ENCODE measurements around the gene PXMP2. TPM values are rescaled to one million over a fixed set of nuclear protein-coding genes. Genes with fewer than 3 reads are reported as not detected.

Gene PXMP2
- total RNA-seq, 1 donor from 2014 or later, result 21.2 TPM

DNA sequence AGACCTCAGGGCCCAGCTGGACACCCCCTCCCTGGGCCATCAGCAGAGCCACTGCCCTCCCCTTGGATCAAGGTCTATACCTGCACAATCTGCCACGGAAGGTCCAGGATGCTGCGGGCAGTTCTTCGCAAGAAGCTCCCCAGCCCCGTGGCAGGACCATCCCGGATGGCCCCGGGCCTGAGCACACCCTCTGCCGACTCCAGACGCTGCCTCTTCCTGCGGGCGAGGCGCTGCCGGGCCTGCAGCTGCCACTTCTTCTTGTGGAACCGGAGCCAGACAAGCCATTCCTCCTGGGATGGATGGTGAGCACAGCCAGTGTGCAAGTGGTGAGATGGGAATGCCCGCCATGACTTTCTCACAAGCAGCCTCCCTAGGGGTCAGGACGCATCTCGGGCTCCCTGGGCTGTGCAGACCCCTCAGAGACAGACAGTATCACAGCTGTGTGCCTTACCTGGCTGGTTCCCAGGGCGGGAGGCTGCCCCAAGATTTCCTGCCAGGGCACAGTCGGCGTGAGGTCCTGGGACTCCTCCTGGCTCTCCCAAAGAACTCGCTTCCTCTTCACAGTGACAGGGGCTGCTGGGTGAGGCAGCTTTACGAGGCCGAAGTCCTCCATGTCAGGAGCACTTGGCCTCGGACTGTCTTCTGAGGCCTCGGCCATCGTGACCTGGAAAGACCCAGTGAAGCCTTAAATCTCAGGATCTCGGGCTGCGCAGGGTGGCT lies 38.0 kb upstream of the PXMP2 start:
- peaks cover 64% of the 10 kb centered on the region for H3K36me3 ChIP-seq

DNA sequence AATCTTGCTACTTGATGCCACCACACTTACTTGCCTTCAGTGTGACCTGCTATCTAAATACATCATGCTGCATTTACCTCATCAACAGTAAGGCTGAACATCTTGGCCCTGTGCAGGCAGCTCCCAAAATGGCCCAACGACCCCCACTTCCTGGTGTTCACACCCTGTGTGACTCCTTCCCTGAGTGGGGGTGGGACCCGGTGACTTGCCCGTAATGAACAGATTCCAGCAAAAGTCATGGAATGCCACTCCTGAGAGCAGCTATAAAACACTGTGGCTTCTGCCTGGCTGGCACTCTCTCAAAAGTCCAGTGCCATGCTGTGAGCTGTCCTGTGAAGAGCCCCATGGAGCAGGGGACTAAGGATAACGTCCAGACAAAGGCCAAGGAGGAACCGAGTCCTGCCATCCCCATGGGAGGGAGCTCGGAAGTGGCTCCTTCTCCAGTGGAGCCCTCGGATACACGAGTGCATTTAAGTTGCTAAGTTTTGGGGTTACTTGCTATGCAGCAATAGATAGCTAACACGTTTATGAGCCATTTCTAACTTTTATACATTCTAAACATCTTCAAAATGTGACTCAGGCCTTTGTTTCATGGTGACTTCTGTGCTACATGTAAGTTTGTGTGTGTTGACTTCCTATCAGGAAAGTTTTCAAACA lies 35.8 kb upstream of the PXMP2 start:
- H3K4me1 ChIP-seq, result no peaks in the 10 kb centered on the region
- H3K27me3 ChIP-seq, result no peaks in the 10 kb centered on the region
- intact Hi-C loops (cut with DNase I), result no loop called here
- H3K9me3 ChIP-seq, result no peaks in the 10 kb centered on the region
- TF ChIP-seq, protein P1, sequence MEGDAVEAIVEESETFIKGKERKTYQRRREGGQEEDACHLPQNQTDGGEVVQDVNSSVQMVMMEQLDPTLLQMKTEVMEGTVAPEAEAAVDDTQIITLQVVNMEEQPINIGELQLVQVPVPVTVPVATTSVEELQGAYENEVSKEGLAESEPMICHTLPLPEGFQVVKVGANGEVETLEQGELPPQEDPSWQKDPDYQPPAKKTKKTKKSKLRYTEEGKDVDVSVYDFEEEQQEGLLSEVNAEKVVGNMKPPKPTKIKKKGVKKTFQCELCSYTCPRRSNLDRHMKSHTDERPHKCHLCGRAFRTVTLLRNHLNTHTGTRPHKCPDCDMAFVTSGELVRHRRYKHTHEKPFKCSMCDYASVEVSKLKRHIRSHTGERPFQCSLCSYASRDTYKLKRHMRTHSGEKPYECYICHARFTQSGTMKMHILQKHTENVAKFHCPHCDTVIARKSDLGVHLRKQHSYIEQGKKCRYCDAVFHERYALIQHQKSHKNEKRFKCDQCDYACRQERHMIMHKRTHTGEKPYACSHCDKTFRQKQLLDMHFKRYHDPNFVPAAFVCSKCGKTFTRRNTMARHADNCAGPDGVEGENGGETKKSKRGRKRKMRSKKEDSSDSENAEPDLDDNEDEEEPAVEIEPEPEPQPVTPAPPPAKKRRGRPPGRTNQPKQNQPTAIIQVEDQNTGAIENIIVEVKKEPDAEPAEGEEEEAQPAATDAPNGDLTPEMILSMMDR (IDR thresholded peaks at IDR 0.05), result no peak
- H3K4me3 ChIP-seq, result no peak overlapping the region
- H3K36me3 ChIP-seq, result peaks cover 80% of the 10 kb centered on the region
- no peak for DNase-seq
- no peak for ATAC-seq
- H3K27ac ChIP-seq, result no peak overlapping the region

More for the DNA sequence above, 38.0 kb upstream of the PXMP2 start:
- DNase-seq, result no peak
- peak; percentile 23 for ATAC-seq
- intact Hi-C loops (cut with DNase I), result no loop called here
- no peak overlapping the region for H3K4me3 ChIP-seq
- no peaks in the 10 kb centered on the region for H3K9me3 ChIP-seq
- H3K27ac ChIP-seq, result no peak overlapping the region
- TF ChIP-seq, protein P1 (IDR thresholded peaks at IDR 0.05), result no peak
- H3K27me3 ChIP-seq, result no peaks in the 10 kb centered on the region
- H3K4me1 ChIP-seq, result no peaks in the 10 kb centered on the region

GRCh38 chr12:132653567-132654290 lies 33.7 kb upstream of the PXMP2 start:
- H3K9me3 ChIP-seq, result no peaks in the 10 kb centered on the region
- TF ChIP-seq, protein P1 (IDR thresholded peaks at IDR 0.05), result no peak
- no peaks in the 10 kb centered on the region for H3K4me1 ChIP-seq
- peaks cover 81% of the 10 kb centered on the region for H3K36me3 ChIP-seq
- no peak for ATAC-seq
- no peak overlapping the region for H3K27ac ChIP-seq
- DNase-seq, result no peak
- H3K4me3 ChIP-seq, result no peak overlapping the region
- intact Hi-C loops (cut with DNase I), result no loop called here
- H3K27me3 ChIP-seq, result no peaks in the 10 kb centered on the region

DNA sequence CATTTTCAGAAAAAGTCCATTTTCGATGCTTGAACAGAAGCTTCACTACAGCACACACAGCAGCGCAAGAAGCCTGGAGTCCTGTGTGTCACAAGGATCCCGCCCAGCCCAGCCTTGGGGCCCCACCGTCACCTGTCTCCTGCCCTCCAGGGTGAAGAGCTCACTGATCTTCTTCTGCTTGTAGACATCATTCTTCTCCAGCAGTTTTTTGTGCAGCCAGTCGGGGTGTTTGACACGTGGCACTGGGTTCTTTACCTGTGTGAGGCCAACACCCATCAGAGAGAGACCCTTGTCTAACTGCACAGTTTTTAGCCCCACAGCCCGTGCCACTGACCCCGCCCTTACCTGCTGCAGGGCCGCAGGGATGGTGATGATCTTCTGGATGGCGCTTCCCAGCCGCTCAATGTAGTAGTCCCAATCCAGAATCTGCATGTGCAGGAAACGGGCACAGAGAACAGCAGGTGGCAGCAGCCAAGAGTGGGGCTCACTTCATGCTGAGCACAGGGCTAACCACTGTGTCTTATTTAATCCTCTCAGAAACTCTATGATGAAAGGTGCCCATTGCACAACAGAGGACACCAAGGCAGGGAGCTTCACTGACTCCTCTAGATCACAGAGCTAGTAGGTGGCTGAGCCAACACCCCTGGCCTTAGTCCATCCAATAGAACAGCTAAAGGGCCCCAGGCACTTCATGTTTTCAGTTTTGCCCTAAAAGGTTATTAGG lies 30.2 kb upstream of the PXMP2 start:
- intact Hi-C loops (cut with DNase I), result no loop called here
- no peak overlapping the region for H3K27ac ChIP-seq
- no peaks in the 10 kb centered on the region for H3K4me1 ChIP-seq
- H3K4me3 ChIP-seq, result no peak overlapping the region
- no peak for ATAC-seq
- no peaks in the 10 kb centered on the region for H3K9me3 ChIP-seq
- TF ChIP-seq, protein P1 (IDR thresholded peaks at IDR 0.05), result no peak
- peaks cover 93% of the 10 kb centered on the region for H3K36me3 ChIP-seq
- no peak for DNase-seq
- H3K27me3 ChIP-seq, result no peaks in the 10 kb centered on the region

DNA sequence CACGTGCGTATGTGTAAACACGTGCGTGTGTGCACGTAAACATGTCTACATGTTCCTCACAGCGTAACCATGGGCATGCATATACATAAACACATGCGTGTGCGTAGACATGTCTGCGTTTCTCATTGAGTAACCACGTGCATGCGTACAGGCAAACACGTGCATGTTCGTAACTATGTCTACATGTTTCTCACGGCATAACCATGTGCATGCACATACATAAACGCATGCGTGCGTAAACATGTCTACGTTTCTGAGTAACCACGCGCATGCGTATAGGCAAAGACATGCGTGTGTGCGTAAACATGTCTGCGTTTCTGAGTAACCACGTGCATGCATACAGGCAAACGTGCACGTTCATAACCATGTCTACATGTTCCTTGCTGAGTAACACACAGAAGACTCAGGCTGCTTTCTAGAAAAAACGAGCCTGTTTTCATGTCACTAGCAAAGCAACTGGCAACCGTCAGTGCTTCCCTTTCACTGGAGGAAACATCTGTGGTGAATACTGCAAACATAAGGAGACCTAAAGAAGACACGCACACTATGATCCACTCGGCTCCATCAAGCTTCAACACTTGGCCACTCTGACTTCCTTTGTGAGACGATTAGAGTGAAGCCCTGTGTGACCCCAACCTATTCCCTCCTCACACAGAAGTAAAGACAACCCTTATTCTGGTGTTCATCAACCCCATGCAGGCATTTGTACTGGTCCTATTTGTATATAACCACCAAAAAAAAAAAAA lies 29.1 kb upstream of the PXMP2 start:
- no peaks in the 10 kb centered on the region for H3K27me3 ChIP-seq
- TF ChIP-seq, protein P1 (IDR thresholded peaks at IDR 0.05), result no peak
- no peak overlapping the region for H3K27ac ChIP-seq
- no peaks in the 10 kb centered on the region for H3K4me1 ChIP-seq
- H3K9me3 ChIP-seq, result no peaks in the 10 kb centered on the region
- no peak overlapping the region for H3K4me3 ChIP-seq
- no peak for ATAC-seq
- H3K36me3 ChIP-seq, result peaks cover 88% of the 10 kb centered on the region
- no peak for DNase-seq
- intact Hi-C loops (cut with DNase I), result no loop called here

Data from upper lobe of right lung (tissue), 1 donor.